Measurements from ENCODE around the gene SPOCK3.

DNA sequence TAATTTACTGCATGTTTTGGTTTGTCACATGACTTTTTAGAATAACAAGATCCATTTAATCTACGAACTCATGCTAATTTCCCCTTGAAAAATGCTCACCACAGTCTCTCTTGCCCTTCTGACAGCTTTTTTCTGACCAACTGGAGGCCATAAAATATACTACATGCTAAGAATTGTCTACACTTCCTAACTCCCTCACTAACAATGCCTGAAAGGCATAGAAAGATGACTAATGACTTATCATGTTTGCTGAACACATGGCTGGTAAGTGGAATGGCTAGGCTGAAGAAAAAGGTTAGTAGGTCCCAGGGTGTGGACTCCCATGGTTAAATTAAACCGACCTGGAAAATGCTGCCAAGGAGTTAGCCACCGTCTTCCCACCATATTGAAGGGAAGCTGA is 309.9 kb downstream of the SPOCK3 start:
- no peak for TF ChIP-seq CTCF (IDR thresholded peaks at IDR 0.05)
- no peak for TF ChIP-seq POLR2A (IDR thresholded peaks at IDR 0.05)
- no peak for TF ChIP-seq EP300 (IDR thresholded peaks at IDR 0.05)

Measured in sigmoid colon (tissue), 4 donors.